Activated B cell treated with CpG ODN at 0.5 μM for 24 hours (primary cell): Measurements from ENCODE around the gene TMEM87B. TPM values are rescaled to one million over a fixed set of nuclear protein-coding genes. Genes with fewer than 3 reads are reported as not detected.
"Not testable (repeated sequence)": the region's sequence is repeated elsewhere in the genome, so short reads cannot be mapped to it uniquely, and the experiment has no call there.

ENCODE experiments used
- ATAC-seq: fragments of 200-7000 bp; cut with Tn5 transposase; one replicate; pipeline ENCODE4 v1.10.0; 2021; ENCODE audit warnings: low read depth, mild to moderate bottlenecking, moderate library complexity
- CTCF ChIA-PET: fragments of 350-600 bp; sonication (Branson Sonifier 250); formaldehyde crosslinking; loops from one replicate; lab custom pipeline; 2021; ENCODE audit warnings: antibody characterized with exemption; lab: Charles Lee
- POLR2A ChIA-PET: fragments of 350-600 bp; sonication (Branson Sonifier 250); formaldehyde crosslinking; loops from one replicate; lab custom pipeline; 2021; ENCODE audit warnings: antibody characterized with exemption; lab: Charles Lee
- DNase-seq: peaks from one replicate; pipeline ENCODE4 v3.0.0; 2022
- H3K27ac Mint-ChIP-seq: one replicate; pipeline ENCODE4 v1.8.0; 2020; ENCODE audit warnings: mixed read lengths
- H3K27me3 Mint-ChIP-seq: one replicate; pipeline ENCODE4 v1.8.0; 2021; ENCODE audit warnings: mixed read lengths
- H3K36me3 Mint-ChIP-seq: one replicate; pipeline ENCODE4 v1.8.0; 2021; ENCODE audit warnings: low read depth, mixed read lengths
- H3K4me1 Mint-ChIP-seq: one replicate; pipeline ENCODE4 v1.8.0; 2021; ENCODE audit warnings: mixed read lengths
- H3K4me3 Mint-ChIP-seq: one replicate; pipeline ENCODE4 v1.8.0; 2020; ENCODE audit warnings: mild to moderate bottlenecking, mixed read lengths
- H3K9me3 Mint-ChIP-seq: one replicate; pipeline ENCODE4 v1.8.0; 2020; ENCODE audit warnings: mixed read lengths
- CTCF ChIP-seq: fragments of 200-600 bp; IDR thresholded peaks from one replicate; pipeline ENCODE4 v1.8.0; 2022; ENCODE audit warnings: antibody characterized with exemption, mild to moderate bottlenecking
- intact Hi-C: fragments of 100-400 bp; cut with micrococcal nuclease; formaldehyde crosslinking; loops from one replicate; pipeline ENCODE4 v1.15.1; 2024
- total RNA-seq: library from RNA; stranded (reverse); gene quantifications from 2 replicates; pipeline ENCODE4 v1.2.3, GENCODE V29; 2022

The TMEM87B gene
- total RNA-seq, 1 donor from 2014 or later: 19.8 TPM

- peaks cover 11% of the 10 kb centered on the region for H3K4me1 Mint-ChIP-seq
- peaks cover 15% of the 10 kb centered on the region for H3K27me3 Mint-ChIP-seq
- peaks cover 3% of the 10 kb centered on the region for H3K36me3 Mint-ChIP-seq
- CTCF ChIA-PET: no interaction called here
- POLR2A ChIA-PET: no interaction called here
- H3K4me3 Mint-ChIP-seq: no peak overlapping the region
- intact Hi-C loops: no loop called here
- DNase-seq (no peak), ATAC-seq (no peak)
- TF ChIP-seq CTCF: no peak
- H3K9me3 Mint-ChIP-seq: peaks cover 7% of the 10 kb centered on the region
- no peak overlapping the region for H3K27ac Mint-ChIP-seq
Observed at GRCh38 chr2:112136096-112136495, 81.0 kb downstream of the TMEM87B start.

GRCh38 chr2:112137516-112138158 is 82.6 kb downstream of the TMEM87B start:
- intact Hi-C loops: no loop called here
- POLR2A ChIA-PET: interaction anchor here (0.7 to 0.9 kb wide), 3 partner anchors 15 to 137 kb away, joined by 3 read pairs; no protein-coding TSS in a partner anchor
- peak; percentile 82 for ATAC-seq

GRCh38 chr2:112138159-112139032 is 83.3 kb downstream of the TMEM87B start, which contains the start of gene FBLN7:
Gene FBLN7, plus strand, starts transcription at chr2:112138385. Its CDS starts 271 bp downstream, at chr2:112138656.
- Mint-ChIP-seq H3K4me3 (peak within 1 kb of the TSS; percentile 77), H3K27me3 (peaks cover 21% of the 10 kb centered on the region), H3K9me3 (peaks cover under 1% of the 10 kb centered on the region), H3K36me3 (no peaks in the 10 kb centered on the region), H3K4me1 (peaks cover 11% of the 10 kb centered on the region), H3K27ac (no peak within 1 kb of the TSS)
- peak; percentile 22 for ATAC-seq
- CTCF ChIA-PET: interaction anchor here (1.5 kb wide), 1 partner anchor 17 kb away, joined by 6 read pairs; no protein-coding TSS in a partner anchor
- no peak for TF ChIP-seq CTCF
- intact Hi-C loops: no loop called here
- POLR2A ChIA-PET: interaction anchor here (0.7 to 0.9 kb wide), 2 partner anchors 14 to 17 kb away, joined by 3 read pairs; no protein-coding TSS in a partner anchor
- no peak for DNase-seq

More at GRCh38 chr2:112137516-112138158, 82.6 kb downstream of the TMEM87B start:
- Mint-ChIP-seq H3K36me3 (peaks cover 2% of the 10 kb centered on the region), H3K27ac (no peak overlapping the region), H3K27me3 (peaks cover 17% of the 10 kb centered on the region), H3K9me3 (peaks cover 5% of the 10 kb centered on the region), H3K4me1 (peaks cover 11% of the 10 kb centered on the region), H3K4me3 (peak overlapping the region; percentile 77)
- no peak for DNase-seq
- no peak for TF ChIP-seq CTCF
- CTCF ChIA-PET: interaction anchor here (1.5 kb wide), 1 partner anchor 16 kb away, joined by 6 read pairs; no protein-coding TSS in a partner anchor

GRCh38 chr2:112139033-112139614 is 84.1 kb downstream of the TMEM87B start:
- CTCF ChIA-PET, DNase-seq, intact Hi-C loops, POLR2A ChIA-PET, ATAC-seq, H3K4me3 Mint-ChIP-seq, H3K36me3 Mint-ChIP-seq, H3K9me3 Mint-ChIP-seq, H3K27ac Mint-ChIP-seq: not testable (repeated sequence)
- Mint-ChIP-seq H3K27me3 (peaks cover 21% of the 10 kb centered on the region), H3K4me1 (peaks cover 11% of the 10 kb centered on the region)

- H3K4me1 Mint-ChIP-seq: peaks cover 11% of the 10 kb centered on the region
- CTCF ChIA-PET, H3K9me3 Mint-ChIP-seq, H3K27ac Mint-ChIP-seq, H3K36me3 Mint-ChIP-seq, ATAC-seq, POLR2A ChIA-PET, H3K4me3 Mint-ChIP-seq, DNase-seq, intact Hi-C loops: not testable (repeated sequence)
- peaks cover 21% of the 10 kb centered on the region for H3K27me3 Mint-ChIP-seq
Observed at GRCh38 chr2:112139661-112140204, 84.7 kb downstream of the TMEM87B start.
